ENCODE measurements around the gene PI3.

DNA sequence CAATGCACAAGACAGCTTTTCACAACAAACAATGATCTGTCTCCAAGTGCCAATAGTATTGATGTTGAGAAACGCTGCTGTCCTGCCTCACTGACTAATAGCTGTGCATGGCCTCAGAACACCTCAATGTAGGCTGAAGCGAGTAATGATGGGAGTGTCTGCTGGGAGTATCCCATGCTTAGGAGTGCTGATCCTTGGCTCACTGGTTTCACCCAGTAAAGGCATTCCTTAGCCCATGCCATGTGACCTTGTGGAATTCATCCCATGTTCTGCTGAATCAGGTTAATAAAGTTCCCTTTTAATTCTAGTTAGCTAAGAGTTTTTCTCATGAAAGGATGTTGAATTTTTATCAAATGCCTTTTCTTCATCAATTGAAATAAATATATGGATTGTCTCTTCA is 46.6 kb upstream of the PI3 start:
- no peak for TF ChIP-seq POLR2A (IDR thresholded peaks at IDR 0.05)
- TF ChIP-seq, protein P1, sequence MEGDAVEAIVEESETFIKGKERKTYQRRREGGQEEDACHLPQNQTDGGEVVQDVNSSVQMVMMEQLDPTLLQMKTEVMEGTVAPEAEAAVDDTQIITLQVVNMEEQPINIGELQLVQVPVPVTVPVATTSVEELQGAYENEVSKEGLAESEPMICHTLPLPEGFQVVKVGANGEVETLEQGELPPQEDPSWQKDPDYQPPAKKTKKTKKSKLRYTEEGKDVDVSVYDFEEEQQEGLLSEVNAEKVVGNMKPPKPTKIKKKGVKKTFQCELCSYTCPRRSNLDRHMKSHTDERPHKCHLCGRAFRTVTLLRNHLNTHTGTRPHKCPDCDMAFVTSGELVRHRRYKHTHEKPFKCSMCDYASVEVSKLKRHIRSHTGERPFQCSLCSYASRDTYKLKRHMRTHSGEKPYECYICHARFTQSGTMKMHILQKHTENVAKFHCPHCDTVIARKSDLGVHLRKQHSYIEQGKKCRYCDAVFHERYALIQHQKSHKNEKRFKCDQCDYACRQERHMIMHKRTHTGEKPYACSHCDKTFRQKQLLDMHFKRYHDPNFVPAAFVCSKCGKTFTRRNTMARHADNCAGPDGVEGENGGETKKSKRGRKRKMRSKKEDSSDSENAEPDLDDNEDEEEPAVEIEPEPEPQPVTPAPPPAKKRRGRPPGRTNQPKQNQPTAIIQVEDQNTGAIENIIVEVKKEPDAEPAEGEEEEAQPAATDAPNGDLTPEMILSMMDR (IDR thresholded peaks at IDR 0.05), result no peak
